ENCODE results near the gene TBC1D16.

- TF ChIP-seq CTCF (conservative IDR thresholded peaks at IDR 0.05 in 1 of 2, IDR thresholded peaks at IDR 0.05 in 1 of 2; ENCODE audit: low read depth in 1 of 2, low read length in 2 of 2) (no peak), EZH2 (IDR thresholded peaks at IDR 0.05; ENCODE audit: low read length, missing control alignments) (no peak)
These were observed 146.6 kb downstream of the TBC1D16 start for GRCh38 chr17:79888811-79889634.
